ENCODE measurements around the gene MTCH1.

The MTCH1 gene

GRCh38 chr6:36957773-36958271 lies 28.2 kb downstream of the MTCH1 start:
- no peak for TF ChIP-seq CTCF (IDR thresholded peaks at IDR 0.05; ENCODE audit: low read depth, low read length, missing control alignments)
- H3K4me3 ChIP-seq (replicated peaks; ENCODE audit: low read depth, low read length), result no peak overlapping the region
- no peak for DNase-seq (ENCODE audit: extremely low read depth, low read depth)

DNA sequence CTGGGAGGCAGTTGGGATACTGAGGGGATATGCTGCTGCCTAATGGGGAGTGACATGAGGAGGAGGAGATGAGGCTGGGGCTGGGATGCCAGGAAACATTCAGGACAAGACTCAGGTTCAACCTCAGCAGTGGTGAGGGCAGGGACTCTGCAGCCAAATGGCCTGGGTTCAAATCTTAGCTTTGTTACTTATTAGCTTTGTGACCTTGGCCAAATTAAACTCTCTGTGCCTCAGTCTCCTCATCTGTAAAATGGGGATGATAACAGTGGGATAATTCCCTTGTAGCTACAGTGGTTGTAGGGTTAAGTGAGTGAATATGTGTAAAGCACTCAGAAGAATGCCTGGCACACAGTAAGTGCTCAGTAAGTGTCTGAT lies 29.6 kb downstream of the MTCH1 start:
- DNase-seq (ENCODE audit: extremely low read depth, low read depth), result no peak
- TF ChIP-seq CTCF (IDR thresholded peaks at IDR 0.05; ENCODE audit: low read depth, low read length, missing control alignments), result no peak
- H3K4me3 ChIP-seq (replicated peaks; ENCODE audit: low read depth, low read length), result no peak overlapping the region

DNA sequence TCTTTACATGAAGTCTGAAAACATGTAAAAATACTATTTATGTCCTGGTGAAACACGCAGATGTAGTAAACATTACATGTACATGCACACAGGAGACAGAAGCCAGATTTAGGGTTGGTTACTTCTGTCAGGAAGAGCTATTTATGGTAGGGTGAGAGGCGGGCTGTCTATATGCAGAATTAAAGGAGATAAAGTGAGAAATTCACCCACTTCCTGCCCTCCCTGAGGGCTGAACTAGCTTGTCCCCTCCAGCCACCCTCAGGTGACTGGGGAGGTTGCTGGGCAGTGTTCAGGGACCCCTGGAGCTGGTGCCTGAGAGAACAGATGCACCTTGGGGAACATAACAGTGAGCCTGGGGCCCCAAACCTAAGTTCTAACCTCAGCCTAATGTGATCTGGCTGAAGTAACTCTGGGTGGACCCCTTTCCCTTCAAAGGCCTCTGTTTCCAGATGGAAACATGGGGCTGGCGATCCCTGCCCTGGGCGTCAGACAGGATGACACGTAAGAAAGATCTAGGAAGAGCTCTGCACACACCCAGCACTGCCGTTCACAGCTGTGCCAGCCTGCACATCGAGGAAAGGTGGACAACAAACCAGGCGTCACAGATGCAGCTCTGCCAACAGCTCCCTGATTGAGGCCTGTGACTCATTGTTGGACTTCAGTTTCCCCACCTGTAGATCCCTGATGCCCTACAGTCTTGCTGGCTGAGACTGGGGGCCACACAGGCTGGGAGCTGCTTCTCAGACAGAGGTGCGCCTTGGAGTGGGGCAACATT lies 30.1 kb downstream of the MTCH1 start:
- DNase-seq (ENCODE audit: extremely low read depth, low read depth), result no peak
- TF ChIP-seq CTCF (IDR thresholded peaks at IDR 0.05; ENCODE audit: low read depth, low read length, missing control alignments), result no peak
- H3K4me3 ChIP-seq (replicated peaks; ENCODE audit: low read depth, low read length), result no peak overlapping the region

GRCh38 chr6:36955136-36955535 lies 30.9 kb downstream of the MTCH1 start:
- TF ChIP-seq CTCF (IDR thresholded peaks at IDR 0.05; ENCODE audit: low read depth, low read length, missing control alignments), result no peak
- no peak overlapping the region for H3K4me3 ChIP-seq (replicated peaks; ENCODE audit: low read depth, low read length)
- DNase-seq (ENCODE audit: extremely low read depth, low read depth), result no peak

- DNase-seq (ENCODE audit: extremely low read depth, low read depth), result no peak
- H3K4me3 ChIP-seq (replicated peaks; ENCODE audit: low read depth, low read length), result no peak within 1 kb of the TSS
- no peak for TF ChIP-seq CTCF (IDR thresholded peaks at IDR 0.05; ENCODE audit: low read depth, low read length, missing control alignments)
These were observed 31.6 kb downstream of the MTCH1 start, which contains the start of gene PI16 for GRCh38 chr6:36954262-36954931. TSS of gene PI16 (plus strand) at chr6:36954738. CDS start at chr6:36954761, 23 bp downstream.

- H3K4me3 ChIP-seq (replicated peaks; ENCODE audit: low read depth, low read length), result no peak overlapping the region
- DNase-seq (ENCODE audit: extremely low read depth, low read depth), result no peak
- TF ChIP-seq CTCF (IDR thresholded peaks at IDR 0.05; ENCODE audit: low read depth, low read length, missing control alignments), result no peak
These were observed 32.1 kb downstream of the MTCH1 start for GRCh38 chr6:36953931-36954261.

Data from HFF-Myc (cell line).